Epithelial cell of esophagus (primary cell): ENCODE data around the gene TECPR1.
A peak's percentile ranks its signal among the peaks of the same experiment; 100 is the strongest.

ENCODE experiments used
- DNase-seq: peaks from one replicate; pipeline ENCODE4 v3.0.0; 2010; ENCODE audit warnings: low read depth
- H3K4me3 ChIP-seq: 2 replicates; pipeline ENCODE4 v1.5.1; 2011; ENCODE audit warnings: mild to moderate bottlenecking, low read length, control low read depth
- TF ChIP-seq, protein P1 (sequence below): IDR thresholded peaks from 2 replicates; pipeline ENCODE4 v1.5.1; 2011; ENCODE audit warnings: low read depth, mild to moderate bottlenecking, low read length, control low read depth, inconsistent platforms; ENCODE audit not compliant: insufficient read depth; ENCODE audit errors: missing control alignments

Gene TECPR1

GRCh38 chr7:98287486-98287959, 35.5 kb upstream of the TECPR1 start:
- TF ChIP-seq, protein P1, sequence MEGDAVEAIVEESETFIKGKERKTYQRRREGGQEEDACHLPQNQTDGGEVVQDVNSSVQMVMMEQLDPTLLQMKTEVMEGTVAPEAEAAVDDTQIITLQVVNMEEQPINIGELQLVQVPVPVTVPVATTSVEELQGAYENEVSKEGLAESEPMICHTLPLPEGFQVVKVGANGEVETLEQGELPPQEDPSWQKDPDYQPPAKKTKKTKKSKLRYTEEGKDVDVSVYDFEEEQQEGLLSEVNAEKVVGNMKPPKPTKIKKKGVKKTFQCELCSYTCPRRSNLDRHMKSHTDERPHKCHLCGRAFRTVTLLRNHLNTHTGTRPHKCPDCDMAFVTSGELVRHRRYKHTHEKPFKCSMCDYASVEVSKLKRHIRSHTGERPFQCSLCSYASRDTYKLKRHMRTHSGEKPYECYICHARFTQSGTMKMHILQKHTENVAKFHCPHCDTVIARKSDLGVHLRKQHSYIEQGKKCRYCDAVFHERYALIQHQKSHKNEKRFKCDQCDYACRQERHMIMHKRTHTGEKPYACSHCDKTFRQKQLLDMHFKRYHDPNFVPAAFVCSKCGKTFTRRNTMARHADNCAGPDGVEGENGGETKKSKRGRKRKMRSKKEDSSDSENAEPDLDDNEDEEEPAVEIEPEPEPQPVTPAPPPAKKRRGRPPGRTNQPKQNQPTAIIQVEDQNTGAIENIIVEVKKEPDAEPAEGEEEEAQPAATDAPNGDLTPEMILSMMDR, result no peak
- H3K4me3 ChIP-seq, result no peak overlapping the region
- DNase-seq, result peak; percentile 94

DNA sequence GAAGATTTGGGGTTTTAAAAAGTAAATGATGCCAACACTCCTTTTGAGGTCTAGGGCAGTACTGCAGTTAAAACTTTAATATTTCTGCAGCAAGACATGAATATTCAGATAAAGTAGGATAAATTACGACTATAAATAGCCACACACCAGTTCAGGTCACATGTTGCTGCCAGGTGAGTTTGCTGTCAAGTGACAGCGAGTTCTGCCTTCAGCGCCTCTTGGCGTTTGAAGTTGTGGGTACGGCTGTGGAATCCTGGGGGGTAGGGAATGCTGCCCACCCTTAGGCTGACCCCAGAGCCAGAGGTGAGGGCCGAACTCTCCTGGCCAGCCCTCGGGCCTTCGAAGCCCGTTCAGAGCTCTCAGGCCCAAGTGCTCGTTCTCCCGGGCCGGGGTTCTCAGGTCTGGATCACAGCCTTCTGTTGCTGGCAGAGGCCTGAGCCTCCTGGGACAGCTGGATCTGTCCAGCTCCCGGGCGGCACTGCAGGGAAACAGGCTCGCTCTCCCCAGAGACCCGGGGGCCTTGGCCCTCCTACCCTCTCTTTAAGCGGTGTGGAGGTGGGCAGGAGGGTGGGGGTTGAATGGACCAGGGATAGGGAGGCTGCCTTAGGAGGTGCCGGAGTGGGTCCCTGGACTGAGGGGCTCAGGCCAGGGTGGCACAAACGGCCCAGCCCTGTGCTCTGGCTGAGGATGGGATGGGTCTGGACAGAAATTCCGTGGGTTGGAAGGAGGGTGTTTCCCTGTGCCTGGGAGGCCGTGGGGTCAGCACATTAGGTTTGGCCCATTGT, 34.9 kb upstream of the TECPR1 start:
- H3K4me3 ChIP-seq, result no peak overlapping the region
- TF ChIP-seq, protein P1, result no peak
- DNase-seq, result no peak

- no peak overlapping the region for H3K4me3 ChIP-seq
- peak; percentile 85 for DNase-seq
- TF ChIP-seq, protein P1, result no peak
Measured at GRCh38 chr7:98286093-98286539, 34.1 kb upstream of the TECPR1 start.

- DNase-seq, result no peak
- H3K4me3 ChIP-seq, result no peak overlapping the region
- TF ChIP-seq, protein P1, result no peak
Measured at GRCh38 chr7:98285157-98286092, 33.4 kb upstream of the TECPR1 start.

- TF ChIP-seq, protein P1, result no peak
- DNase-seq, result peak; percentile 80
Measured at GRCh38 chr7:98284335-98285036, 32.5 kb upstream of the TECPR1 start.

GRCh38 chr7:98283887-98284222, 31.8 kb upstream of the TECPR1 start:
- TF ChIP-seq, protein P1, result no peak
- peak overlapping the region; percentile 10 for H3K4me3 ChIP-seq
- no peak for DNase-seq

More at GRCh38 chr7:98284335-98285036, 32.5 kb upstream of the TECPR1 start:
- H3K4me3 ChIP-seq, result peak overlapping the region; percentile 10
